GM18507 (cell line): ENCODE data around the gene ST8SIA4.

Experiments used
- DNase-seq: peaks from one replicate; pipeline ENCODE4 v3.0.0; 2011; ENCODE audit warnings: low read depth; ENCODE audit not compliant: insufficient read length; ENCODE audit errors: extremely low spot score
- FAIRE-seq: peaks from 2 replicates; lab custom pipeline; 2011; peaks lifted over from hg19 to GRCh38; lab: Jason Lieb, UNC

Gene ST8SIA4

DNA sequence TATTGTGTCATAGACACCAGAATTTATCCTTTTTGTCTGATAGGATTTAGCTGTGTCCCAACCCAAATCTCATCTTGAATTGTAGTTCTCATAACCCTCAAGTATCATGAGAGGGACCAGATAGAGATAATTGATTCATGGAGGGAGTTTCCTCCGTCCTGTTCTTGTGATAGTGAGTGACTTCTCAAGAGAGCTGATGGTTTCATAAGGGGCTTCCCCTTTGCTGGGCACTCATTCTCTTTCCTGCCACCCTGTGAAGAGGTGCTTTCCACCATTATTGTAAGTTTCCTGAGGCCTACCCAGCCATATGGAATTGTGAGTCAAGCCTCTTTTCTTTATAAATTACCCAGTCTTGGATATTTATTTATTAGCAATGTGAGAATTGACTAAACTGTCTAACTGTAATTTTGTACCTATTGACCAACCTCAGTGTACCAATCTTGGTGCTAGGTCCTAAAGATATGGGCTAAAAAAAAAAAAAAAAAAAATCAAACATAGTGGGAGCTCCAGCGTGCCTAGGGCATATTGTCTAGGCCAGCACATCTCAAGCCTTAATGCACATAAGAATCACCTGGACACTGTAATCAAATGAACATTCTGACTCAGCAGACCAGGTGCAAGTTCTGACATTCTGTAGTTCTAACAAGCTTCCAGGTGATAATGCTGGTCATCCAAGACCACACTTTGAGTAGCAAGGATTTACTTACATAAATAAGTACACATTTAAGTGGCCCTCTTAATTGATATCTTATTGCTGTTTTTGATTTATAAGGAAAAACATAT, 30.5 kb downstream of the ST8SIA4 start:
- DNase-seq, result no peak
- peak; percentile 63 for FAIRE-seq

DNA sequence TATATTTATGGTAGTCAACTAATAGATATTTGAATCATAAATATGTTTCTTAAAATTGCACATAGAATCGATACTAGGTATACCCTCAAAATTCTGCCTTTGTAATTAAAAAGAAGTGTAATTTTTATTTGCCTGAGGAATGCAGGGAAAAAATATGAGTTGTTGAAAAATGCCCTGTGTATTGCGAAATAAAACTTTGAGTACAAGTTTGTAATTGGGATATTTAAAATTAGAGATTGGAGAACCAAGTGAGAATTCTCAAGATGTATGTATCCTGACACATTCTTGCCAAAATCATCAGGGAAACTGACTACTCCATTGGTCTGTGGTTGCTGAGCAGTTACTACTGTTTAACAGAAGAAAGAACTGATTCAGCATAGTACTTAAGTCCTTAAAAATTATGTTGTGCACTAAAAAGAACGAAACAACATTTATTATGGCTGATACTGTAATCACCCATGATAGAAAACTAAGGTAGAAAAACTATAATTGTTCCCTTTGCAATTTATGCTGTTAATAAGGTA, 36.0 kb downstream of the ST8SIA4 start:
- FAIRE-seq, result no peak

DNA sequence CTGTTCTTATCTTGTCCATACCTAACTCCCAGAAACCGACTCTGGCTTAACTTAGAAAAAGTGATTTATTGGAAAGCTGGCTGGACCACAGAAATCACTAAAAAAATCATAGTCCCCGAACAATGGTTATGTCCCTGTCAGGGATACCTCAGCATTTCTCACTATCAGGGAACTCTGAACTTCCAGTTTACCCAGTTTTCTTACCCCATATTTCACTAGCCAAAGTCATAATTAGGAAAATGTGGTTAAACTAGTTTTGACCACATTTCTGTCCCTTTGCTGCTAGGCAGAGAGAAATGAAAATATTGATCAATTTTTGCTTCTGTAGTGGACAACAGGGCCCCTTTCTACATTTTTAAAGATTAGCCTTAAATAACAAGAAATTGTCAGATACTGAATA, 38.2 kb downstream of the ST8SIA4 start:
- no peak for DNase-seq
- FAIRE-seq, result peak; percentile 63

More for the DNA sequence above, 36.0 kb downstream of the ST8SIA4 start:
- DNase-seq, result no peak

DNA sequence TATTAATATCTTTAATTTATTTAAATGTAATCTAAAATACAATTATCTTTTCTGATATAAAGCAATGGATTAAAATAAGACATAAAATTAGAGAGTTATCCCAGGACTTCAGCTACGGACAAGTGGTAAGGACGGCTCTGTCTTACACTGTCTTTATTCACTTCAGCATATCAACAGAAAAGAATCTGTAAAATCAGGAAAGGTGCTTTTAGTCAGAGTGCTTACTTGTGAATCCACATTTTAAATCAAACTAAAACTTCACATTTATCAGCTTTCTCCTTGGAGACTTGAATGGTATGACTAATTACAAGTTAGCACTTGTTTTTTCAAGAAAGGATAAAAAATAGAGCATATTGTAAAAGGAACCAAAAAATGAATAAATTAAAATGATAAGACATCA, 39.3 kb downstream of the ST8SIA4 start:
- no peak for FAIRE-seq
- no peak for DNase-seq

DNA sequence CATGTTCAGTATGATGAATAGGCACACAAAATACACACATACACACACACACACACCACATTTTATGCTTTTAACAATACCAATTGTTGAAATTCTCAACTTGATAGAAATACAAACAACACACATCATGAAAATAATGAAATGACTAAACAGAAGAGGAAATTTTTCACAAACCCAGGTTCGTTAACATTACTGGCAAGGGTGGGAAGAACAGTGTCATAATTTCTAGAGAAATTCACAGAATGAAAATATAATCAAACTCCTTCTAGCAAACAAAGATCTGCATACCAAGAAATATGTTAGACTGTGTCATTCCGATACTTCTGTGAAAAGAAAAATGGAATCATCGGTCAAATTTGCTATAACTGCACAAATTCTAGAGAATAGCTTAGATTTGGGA, 41.9 kb downstream of the ST8SIA4 start:
- peak; percentile 69 for FAIRE-seq
- DNase-seq, result no peak

DNA sequence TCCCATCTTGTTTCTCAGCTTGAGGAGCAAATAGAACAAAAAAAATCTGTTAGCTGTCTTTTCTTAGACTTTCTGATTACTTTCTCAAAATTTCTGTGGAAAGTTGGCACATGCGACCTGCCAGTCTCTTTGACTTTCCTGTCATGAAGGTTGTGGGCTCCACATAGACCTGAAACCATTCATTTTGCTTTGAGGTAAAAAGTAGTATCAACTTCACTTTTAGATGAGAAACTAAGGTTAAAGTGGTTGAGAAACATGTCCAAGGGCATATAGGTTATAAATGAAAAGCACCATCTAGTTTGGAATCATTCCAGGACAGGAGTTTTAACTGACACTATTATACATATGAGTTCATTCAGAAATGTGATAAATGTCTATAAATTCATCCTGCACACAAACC, 42.7 kb downstream of the ST8SIA4 start:
- DNase-seq (no peak), FAIRE-seq (peak; percentile 75)

DNA sequence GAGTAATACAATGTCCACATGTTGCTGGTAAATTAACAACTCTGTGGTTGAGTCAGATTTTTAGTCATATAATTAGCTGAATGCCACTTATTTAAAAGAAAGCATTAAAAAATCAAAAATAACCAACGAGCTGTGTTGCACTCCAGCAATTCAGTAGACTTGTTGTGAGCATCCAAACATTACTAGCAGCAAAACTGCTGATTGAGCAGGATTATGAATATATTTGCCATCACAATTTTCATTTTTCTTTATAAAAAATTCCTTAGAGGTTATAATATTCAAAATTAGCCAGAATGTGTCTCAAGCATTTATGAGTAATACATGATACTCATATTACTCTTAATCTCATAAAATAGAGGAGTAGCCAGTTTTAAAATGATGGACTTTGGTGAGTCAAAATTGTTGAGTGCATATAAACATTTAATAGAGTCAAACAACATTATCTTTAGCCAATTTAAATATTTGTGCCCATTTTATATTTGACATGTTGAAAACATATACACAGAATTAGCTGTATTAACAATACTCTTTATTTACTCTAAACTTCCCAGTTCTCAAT, 44.0 kb downstream of the ST8SIA4 start:
- FAIRE-seq (no peak), DNase-seq (no peak)

DNA sequence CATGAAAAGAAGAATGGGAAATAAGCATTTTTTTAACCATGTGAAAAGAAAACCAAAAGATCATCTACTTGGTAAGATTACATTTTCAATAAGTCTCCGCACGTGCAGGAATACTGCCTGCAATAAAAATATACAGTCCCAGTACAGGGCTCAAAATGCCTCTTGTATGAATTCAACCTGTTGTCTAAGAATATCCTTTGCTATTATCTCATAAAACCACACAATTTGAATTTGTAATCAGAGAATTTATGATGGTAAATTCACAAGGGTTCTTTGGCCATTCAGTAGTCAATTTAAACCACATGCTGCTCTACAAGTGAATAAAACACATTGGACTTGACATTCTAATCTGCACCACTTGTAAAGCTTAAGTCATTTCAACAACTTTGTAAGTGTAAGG, 46.6 kb downstream of the ST8SIA4 start:
- FAIRE-seq, result peak; percentile 70
- no peak for DNase-seq

DNA sequence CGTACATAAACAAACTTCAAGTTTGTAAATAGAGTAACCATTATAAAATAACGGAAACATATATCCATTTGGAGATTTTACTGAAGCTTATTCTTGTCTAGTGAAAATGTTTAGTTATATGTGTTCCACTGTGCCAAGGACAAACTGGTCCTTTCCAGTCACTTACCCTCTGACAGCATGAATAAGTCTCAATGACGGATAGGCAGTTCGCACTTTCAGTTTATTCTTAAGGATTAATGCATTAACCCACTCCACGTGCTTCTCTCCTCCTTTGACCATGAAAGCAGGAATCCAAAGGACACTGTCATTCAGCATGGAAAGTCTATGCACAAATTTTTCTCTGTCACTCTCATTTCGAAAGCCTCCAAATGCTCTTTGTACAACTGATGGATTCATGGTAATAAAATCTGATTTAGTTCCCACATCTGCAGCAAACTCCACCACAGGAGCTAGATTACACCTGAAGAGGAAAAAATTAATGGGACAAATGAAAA, 47.1 kb downstream of the ST8SIA4 start:
- DNase-seq, result no peak
- FAIRE-seq, result peak; percentile 78

DNA sequence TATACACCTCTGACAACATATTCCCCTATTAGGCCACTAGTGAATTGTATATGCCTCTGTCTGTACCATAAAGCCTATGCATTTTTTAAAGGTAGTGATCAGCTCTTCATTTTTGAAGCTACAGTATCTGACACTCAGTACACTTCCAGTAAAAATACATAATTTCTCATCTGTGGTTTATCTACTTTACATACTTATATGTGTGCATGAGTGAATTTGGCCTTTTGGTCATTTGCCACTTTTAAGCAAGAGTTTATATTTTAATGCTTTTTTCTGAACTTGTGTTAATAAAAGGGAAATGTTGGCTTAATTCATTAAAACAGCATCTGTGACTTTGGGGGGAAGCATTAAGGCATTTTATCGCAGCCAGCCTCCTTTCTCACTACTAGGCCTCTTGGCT, 47.8 kb downstream of the ST8SIA4 start:
- FAIRE-seq (peak; percentile 72), DNase-seq (no peak)

DNA sequence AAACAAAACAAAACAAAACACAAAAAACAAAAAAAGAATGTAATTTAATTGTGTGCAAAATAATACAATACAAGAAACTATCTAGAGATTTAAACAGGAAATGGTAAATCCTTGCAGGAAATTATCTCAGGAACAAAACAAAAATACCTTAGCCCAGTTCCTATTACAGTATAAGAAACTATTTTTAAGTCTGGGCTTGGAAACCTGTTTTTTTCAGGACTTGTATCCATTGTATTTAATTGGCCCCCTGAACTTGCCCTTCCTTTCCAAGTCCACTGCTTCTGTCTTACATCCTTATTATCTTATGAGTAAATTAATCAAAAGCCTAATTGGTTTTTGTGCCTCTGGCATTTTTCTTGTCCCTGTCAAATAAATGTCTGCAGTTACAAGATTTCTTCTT, 48.5 kb downstream of the ST8SIA4 start:
- DNase-seq (no peak), FAIRE-seq (peak; percentile 26)

DNA sequence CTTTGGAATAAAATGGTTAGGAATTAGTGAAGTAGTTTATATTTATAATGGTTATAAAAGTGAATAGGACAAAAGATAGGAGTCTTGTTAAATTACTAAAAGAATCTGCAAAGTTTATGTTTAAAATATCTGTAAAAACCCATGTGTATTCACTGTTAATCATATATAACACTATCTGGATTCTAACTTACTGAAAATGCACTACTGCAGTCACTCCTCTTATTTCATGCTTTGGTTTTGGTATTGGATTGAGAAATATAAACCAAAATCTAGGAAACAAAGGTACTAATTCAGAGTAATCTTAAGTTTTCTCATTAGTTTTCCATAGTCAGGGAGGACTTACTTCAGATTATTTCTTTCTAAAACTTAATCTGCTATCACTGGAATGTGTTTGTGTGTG, 49.5 kb downstream of the ST8SIA4 start:
- DNase-seq (no peak), FAIRE-seq (no peak)

DNA sequence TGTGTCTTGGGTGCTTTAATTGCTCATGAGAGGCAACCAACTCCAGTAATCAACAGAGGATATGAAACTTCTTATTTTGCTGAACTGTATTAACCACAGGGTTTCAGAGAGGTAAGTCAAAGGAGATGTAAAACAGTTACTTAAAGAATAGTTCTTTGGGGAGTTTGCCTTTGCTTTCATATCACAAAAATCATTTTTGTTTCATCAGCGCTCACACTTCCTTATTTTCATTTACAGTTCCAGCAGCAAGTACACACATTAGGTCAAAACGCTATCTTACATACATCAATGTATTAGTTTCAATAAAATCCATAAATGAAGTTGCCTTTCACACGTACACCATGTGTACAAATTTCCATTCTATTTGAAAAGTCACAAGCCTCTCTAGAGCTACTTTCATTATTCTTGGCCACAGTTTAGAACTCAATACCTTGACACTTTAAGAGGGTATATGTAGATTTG, 50.1 kb downstream of the ST8SIA4 start:
- DNase-seq (no peak), FAIRE-seq (peak; percentile 98)

DNA sequence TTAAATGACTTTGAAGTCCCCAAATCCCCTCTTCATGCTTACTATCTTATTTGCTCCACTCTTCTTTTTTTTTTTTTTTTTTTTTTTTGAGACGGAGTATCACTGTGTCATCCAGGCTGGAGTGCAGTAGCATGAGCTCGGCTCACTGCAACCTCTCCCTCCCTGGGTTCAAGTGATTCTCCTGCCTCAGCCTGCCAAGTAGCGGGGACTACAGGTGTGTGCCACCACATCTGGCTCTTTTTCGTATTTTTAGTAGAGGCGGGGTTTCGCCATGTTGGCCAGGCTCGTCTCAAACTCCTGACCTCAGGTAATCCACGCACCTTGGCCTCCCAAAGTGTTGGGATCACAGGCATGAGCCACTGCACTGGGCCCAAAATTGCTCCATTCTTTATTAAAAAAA, 51.0 kb downstream of the ST8SIA4 start:
- DNase-seq (no peak), FAIRE-seq (no peak)

DNA sequence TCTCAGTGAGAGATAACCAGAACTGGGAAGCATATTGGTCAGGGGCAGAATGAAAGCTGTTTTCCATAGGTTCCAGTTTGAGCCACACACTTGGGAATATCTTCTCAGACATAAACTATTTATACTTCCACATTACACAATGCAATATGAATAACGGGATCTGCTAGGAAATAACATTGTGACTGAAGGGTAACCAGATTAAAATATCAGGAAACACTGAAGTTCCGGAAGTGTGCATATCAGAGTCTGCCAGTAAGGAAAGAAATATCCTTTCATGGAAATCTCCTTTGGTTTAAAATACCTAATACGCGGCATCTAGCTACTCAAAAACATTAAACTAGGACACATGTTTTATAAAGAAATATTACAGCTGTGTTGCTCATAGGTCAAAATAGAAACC, 56.3 kb downstream of the ST8SIA4 start:
- no peak for FAIRE-seq

DNA sequence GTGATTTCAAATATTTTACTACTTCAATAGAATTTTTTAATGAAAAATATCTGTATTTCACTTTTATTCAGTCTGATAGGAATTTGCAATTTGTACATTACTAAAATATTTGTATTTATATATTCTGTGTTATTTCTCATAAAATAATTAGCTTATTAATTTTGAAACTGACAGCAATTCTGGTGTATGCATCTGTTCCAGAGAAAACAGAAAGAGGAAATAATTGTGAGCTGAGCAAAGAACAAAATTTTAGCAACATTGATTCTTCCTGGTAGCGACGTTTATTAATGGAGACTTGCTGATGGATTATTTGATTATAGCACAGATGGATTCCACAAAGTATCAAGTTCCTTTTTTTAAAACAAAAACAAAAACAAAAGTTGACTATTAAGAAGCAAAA, 61.0 kb downstream of the ST8SIA4 start:
- FAIRE-seq (no peak), DNase-seq (no peak)

More for the DNA sequence above, 56.3 kb downstream of the ST8SIA4 start:
- DNase-seq, result no peak

DNA sequence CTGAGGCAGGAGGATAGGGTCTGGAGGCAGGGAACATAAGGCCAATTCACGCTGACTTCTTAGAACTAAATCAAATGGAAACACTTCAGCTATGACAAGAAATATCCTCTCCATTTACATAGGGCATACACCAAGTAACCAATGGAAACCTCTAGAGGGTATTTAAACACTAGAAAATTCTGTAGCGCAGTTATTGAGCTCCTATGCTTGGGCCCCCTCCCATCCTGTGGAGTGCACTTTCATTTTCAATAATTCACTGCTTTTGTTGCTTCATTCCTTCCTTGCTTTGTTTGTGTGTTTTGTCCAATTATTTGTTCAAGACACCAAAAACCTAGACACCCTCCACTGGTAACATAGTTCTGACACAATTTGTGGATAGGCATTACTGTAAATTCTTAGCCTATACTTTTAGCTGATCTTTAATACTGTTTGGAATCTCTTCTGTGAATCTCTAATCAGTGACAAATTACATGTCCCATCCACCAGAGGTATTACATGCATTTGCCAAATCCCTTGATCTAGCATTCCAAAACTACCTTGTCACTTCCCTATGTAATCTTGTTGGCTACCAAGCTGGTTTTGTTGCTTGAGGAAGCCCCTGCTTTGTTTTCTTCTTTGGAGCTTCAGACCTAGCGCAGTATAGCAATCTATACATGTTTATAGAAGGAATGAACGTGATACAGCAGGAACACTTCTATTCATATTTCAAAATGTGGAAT, 61.6 kb downstream of the ST8SIA4 start:
- FAIRE-seq, result no peak
- DNase-seq, result no peak

DNA sequence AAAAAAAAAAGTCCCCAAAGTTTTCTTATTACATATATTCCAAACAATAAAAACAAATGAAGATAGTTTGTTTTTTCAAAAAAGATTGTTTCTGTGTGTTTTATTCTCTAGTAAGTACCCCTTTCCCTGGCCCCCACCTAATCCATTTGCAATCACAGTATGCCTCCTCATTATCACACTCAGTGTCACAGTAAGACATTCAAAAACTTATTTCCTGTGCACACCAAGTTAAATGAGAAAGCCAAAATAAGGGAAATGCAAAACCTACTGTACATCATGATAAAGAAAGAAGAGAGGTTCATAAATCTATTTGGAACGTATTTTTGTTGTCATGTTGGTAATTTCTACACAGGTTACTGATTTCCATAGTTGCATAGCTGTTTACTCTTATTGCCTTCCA, 62.3 kb downstream of the ST8SIA4 start:
- DNase-seq (no peak), FAIRE-seq (peak; percentile 86)

DNA sequence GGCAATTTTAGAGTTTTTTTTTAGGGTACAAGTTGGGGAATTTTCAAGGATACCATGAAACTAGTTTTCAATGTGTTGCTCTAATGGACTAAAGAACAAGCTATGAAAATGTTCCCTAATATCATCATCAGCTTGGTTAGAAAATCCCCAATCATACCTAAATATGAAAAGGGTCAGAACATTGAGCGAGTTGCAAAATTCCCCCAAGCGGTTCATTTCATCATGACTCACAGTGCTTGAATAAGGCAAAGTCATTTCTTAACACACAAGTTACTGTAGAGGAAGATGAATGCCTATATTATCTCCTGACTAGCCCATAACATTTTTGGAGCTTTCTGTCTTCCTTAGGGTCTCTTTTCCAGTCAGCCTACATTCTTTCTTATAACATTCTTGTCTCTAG, 62.7 kb downstream of the ST8SIA4 start:
- FAIRE-seq, result no peak
- DNase-seq, result no peak

DNA sequence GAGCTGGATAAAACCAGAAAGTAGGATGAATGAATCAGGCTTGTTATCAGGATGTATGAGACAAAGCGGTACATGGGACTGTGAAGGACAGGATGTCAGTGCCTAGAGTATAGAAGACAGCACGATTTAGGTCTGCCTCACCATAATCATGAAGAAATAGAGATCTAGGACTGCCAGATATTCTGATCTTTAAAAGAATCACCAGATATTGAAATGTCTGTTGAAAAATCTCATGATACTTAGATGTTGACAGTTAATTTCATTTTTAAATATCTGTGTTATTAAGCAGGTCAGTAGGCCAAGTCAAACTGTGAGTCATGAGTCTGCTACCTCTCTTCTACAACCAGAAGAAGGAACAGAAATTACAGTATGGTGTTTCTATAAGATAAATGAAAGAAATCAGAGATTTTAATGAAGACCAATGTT, 65.0 kb downstream of the ST8SIA4 start:
- FAIRE-seq (peak; percentile 68), DNase-seq (no peak)
